Esophagus muscularis mucosa (tissue), 4 donors: ENCODE measurements around the gene PHACTR4.
"Not testable (repeated sequence)": the region's sequence is repeated elsewhere in the genome, so short reads cannot be mapped to it uniquely, and the experiment has no call there.

Experiments used
- CTCF ChIP-seq, 3 experiments: fragments of 200-600 bp in 2 of 3; fragments of 450-650 bp in 1 of 3; sonication (generic) in 2 of 3; IDR thresholded peaks; one replicate each; pipeline ENCODE4 v1.5.1; 2017 to 2019; ENCODE audit warnings: antibody characterized with exemption in 3 of 3, mild to moderate bottlenecking in 2 of 3, moderate library complexity in 1 of 3
- EP300 ChIP-seq: sonication (generic); formaldehyde crosslinking; IDR thresholded peaks from one replicate; pipeline ENCODE4 v1.6.1; 2017; ENCODE audit warnings: antibody characterized with exemption
- POLR2A ChIP-seq: fragments of 450-650 bp; IDR thresholded peaks from one replicate; pipeline ENCODE4 v1.6.1; 2017; ENCODE audit warnings: antibody characterized with exemption, moderate library complexity, mild to moderate bottlenecking, low read depth

GRCh38 chr1:28525002-28525642 lies 155.6 kb downstream of the PHACTR4 start:
- not testable (repeated sequence) for TF ChIP-seq CTCF (IDR thresholded peaks at IDR 0.05); POLR2A; EP300
